ENCODE results near the gene IFIT2. TPM values are rescaled to one million over a fixed set of nuclear protein-coding genes. Genes with fewer than 3 reads are reported as not detected.

The IFIT2 gene
- total and polyA plus RNA-seq, 2 donors (not counting 3 experiments of a cell fraction or from before 2014, with no cell fraction given): 0.23 to 1.4 TPM

DNA sequence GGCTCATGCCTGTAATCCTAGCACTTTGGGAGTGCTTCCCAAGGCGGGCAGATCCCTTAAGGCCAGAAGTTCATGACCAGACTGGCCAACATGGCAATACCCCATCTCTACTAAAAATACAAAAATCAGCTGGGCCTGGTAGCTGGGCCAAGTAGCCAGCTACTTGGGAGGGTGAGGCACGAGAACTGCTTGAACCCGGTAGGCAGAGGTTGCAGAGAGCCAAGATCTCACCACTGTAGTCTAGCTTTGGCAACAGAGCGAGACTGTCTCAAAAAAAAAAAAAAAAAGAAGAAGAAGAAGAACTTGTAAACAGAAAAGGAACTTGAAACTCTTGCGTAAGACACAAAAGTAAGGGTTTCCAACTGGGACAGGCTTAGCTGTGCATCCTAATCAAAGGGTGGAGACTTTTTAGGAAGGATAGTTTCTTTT lies 5.6 kb upstream of the IFIT2 start:
- Histone ChIP-seq H3K9ac (replicated peaks; ENCODE audit: extremely low read depth, insufficient read depth, low read length) (no peak overlapping the region), H3K27ac (ENCODE audit: insufficient read depth, low read depth, low read length) (no peak overlapping the region), H3K79me2 (ENCODE audit: control insufficient read depth, insufficient read depth, low read length) (no peaks in the 10 kb centered on the region), H2AFZ (ENCODE audit: low read depth, low read length) (no peak overlapping the region), H3K36me3 (ENCODE audit: control insufficient read depth in 2 of 2, extremely low read depth in 1 of 2, insufficient read depth in 2 of 2, low read length in 2 of 2) (no peaks in the 10 kb centered on the region), H3K4me3 (replicated peaks in 1 of 3; ENCODE audit: insufficient read depth in 1 of 3, low read depth in 1 of 3, low read length in 3 of 3) (no peak overlapping the region), H4K20me1 (replicated peaks; ENCODE audit: control insufficient read depth, extremely low read depth, insufficient read depth, low read length) (no peaks in the 10 kb centered on the region), H3K9me3 (replicated peaks; ENCODE audit: control insufficient read depth, insufficient read depth, low read length) (no peaks in the 10 kb centered on the region), H3K27me3 (ENCODE audit: control insufficient read depth in 2 of 2, insufficient read depth in 2 of 2, low read length in 2 of 2) (peaks cover 29% of the 10 kb centered on the region in 2 experiments), H3K9me1 (replicated peaks; ENCODE audit: control insufficient read depth, extremely low read depth, insufficient read depth, low read length) (no peaks in the 10 kb centered on the region), H3K4me2 (ENCODE audit: insufficient read depth, low read length) (no peak overlapping the region), H3K4me1 (ENCODE audit: control insufficient read depth, extremely low read depth, insufficient read depth, low read length) (peaks cover 1% of the 10 kb centered on the region)
- CTCF ChIA-PET: no interaction called here
- BruUV-seq (replicated peaks): no TSS peak
- intact Hi-C loops (cut with micrococcal nuclease): no loop called here
- POLR2A ChIA-PET: no interaction called here
- TF ChIP-seq POLR2A (IDR thresholded peaks at IDR 0.05; ENCODE audit: low read depth, low read length) (no peak), FOS (IDR thresholded peaks at IDR 0.05; ENCODE audit: borderline replicate concordance, insufficient read depth, low read length) (no peak), EZH2 (IDR thresholded peaks at IDR 0.05; ENCODE audit: borderline replicate concordance, low read depth, low read length, severe bottlenecking) (no peak), JUN (IDR thresholded peaks at IDR 0.05; ENCODE audit: borderline replicate concordance, insufficient read depth, insufficient read length, low read depth) (no peak), GATA2 (IDR thresholded peaks at IDR 0.05; ENCODE audit: insufficient read depth, insufficient read length, low read depth, low read length) (no peak), MYC (IDR thresholded peaks at IDR 0.05; ENCODE audit: low read depth, low read length) (no peak), POLR2AphosphoS5 (IDR thresholded peaks at IDR 0.05; ENCODE audit: insufficient read depth, low read depth, low read length) (no peak)
- TF ChIP-seq, protein P1, sequence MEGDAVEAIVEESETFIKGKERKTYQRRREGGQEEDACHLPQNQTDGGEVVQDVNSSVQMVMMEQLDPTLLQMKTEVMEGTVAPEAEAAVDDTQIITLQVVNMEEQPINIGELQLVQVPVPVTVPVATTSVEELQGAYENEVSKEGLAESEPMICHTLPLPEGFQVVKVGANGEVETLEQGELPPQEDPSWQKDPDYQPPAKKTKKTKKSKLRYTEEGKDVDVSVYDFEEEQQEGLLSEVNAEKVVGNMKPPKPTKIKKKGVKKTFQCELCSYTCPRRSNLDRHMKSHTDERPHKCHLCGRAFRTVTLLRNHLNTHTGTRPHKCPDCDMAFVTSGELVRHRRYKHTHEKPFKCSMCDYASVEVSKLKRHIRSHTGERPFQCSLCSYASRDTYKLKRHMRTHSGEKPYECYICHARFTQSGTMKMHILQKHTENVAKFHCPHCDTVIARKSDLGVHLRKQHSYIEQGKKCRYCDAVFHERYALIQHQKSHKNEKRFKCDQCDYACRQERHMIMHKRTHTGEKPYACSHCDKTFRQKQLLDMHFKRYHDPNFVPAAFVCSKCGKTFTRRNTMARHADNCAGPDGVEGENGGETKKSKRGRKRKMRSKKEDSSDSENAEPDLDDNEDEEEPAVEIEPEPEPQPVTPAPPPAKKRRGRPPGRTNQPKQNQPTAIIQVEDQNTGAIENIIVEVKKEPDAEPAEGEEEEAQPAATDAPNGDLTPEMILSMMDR (IDR thresholded peaks at IDR 0.05; ENCODE audit: extremely low read depth in 1 of 2, insufficient read depth in 1 of 2, low read depth in 1 of 2, low read length in 2 of 2): no peak
- TF ChIP-seq, protein P2, sequence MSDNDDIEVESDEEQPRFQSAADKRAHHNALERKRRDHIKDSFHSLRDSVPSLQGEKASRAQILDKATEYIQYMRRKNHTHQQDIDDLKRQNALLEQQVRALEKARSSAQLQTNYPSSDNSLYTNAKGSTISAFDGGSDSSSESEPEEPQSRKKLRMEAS (IDR thresholded peaks at IDR 0.05; ENCODE audit: insufficient read depth, insufficient read length): no peak
- dilution Hi-C loops (cut with MboI; ENCODE audit: extremely low pct_ligation_motif_present, low sequenced_read_pairs): no loop called here
- FAIRE-seq (no peak), DNase-seq (ENCODE audit: low read depth, low spot score) (no peak)

All from endothelial cell of umbilical vein (primary cell).